ENCODE data around the gene CYP39A1.

Gene CYP39A1

GRCh38 chr6:46538800-46539480 is 113.7 kb downstream of the CYP39A1 start:
- TF ChIP-seq CTCF (conservative IDR thresholded peaks at IDR 0.05) = no peak
- H3K27ac ChIP-seq = no peak overlapping the region

GRCh38 chr6:46530896-46531295 is 121.7 kb downstream of the CYP39A1 start:
- no peak overlapping the region for H3K27ac ChIP-seq
- TF ChIP-seq CTCF (conservative IDR thresholded peaks at IDR 0.05) = no peak

- no peak overlapping the region for H3K27ac ChIP-seq
- no peak for TF ChIP-seq CTCF (conservative IDR thresholded peaks at IDR 0.05)
Observed at GRCh38 chr6:46528961-46529750, 123.5 kb downstream of the CYP39A1 start.

GRCh38 chr6:46526607-46527006 is 126.0 kb downstream of the CYP39A1 start:
- H3K27ac ChIP-seq = no peak overlapping the region
- no peak for TF ChIP-seq CTCF (conservative IDR thresholded peaks at IDR 0.05)

GRCh38 chr6:46525583-46525982 is 127.0 kb downstream of the CYP39A1 start:
- no peak for TF ChIP-seq CTCF (conservative IDR thresholded peaks at IDR 0.05)
- no peak overlapping the region for H3K27ac ChIP-seq

GRCh38 chr6:46521464-46521971 is 131.1 kb downstream of the CYP39A1 start:
- H3K27ac ChIP-seq = no peak overlapping the region
- no peak for TF ChIP-seq CTCF (conservative IDR thresholded peaks at IDR 0.05)

GRCh38 chr6:46517202-46517601 is 135.4 kb downstream of the CYP39A1 start:
- no peak overlapping the region for H3K27ac ChIP-seq
- no peak for TF ChIP-seq CTCF (conservative IDR thresholded peaks at IDR 0.05)
